Retinal pigment epithelial cell (primary cell): ENCODE data around the gene IPO11.
"Not testable (repeated sequence)": the region's sequence is repeated elsewhere in the genome, so short reads cannot be mapped to it uniquely, and the experiment has no call there.

Experiments used
- DNase-seq: peaks from one replicate; pipeline ENCODE4 v3.0.0-alpha.2; 2010; ENCODE audit warnings: low read depth
- H3K4me3 ChIP-seq: 2 replicates; pipeline ENCODE4 v1.5.1; 2011; ENCODE audit warnings: mild to moderate bottlenecking, low read length, control low read depth, moderate library complexity
- TF ChIP-seq, protein P1 (sequence below): conservative IDR thresholded peaks from 2 replicates; pipeline ENCODE4 v1.5.1; 2011; ENCODE audit warnings: low read depth, low read length, control low read depth, inconsistent platforms

The IPO11 gene

DNA sequence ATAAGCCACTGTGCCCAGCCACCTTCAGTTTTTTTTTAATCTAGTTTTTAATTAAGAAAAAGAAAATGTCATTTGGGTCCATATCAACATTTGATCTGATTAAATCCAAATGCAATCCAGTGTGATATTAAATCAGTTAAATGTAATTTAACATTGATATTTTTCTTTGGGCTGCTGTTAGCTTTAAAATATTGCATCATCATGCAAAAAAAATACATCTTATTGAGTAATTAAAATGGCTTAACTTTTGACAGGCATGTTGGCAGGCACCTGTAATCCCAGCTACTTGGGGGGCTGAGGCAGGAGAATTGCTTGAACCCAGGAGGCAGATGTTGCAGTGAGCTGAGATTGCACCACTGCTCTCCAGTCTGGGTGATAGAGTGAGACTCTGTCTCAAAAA, 143.4 kb downstream of the IPO11 start:
- DNase-seq: no peak
- H3K4me3 ChIP-seq: no peak overlapping the region
- TF ChIP-seq, protein P1, sequence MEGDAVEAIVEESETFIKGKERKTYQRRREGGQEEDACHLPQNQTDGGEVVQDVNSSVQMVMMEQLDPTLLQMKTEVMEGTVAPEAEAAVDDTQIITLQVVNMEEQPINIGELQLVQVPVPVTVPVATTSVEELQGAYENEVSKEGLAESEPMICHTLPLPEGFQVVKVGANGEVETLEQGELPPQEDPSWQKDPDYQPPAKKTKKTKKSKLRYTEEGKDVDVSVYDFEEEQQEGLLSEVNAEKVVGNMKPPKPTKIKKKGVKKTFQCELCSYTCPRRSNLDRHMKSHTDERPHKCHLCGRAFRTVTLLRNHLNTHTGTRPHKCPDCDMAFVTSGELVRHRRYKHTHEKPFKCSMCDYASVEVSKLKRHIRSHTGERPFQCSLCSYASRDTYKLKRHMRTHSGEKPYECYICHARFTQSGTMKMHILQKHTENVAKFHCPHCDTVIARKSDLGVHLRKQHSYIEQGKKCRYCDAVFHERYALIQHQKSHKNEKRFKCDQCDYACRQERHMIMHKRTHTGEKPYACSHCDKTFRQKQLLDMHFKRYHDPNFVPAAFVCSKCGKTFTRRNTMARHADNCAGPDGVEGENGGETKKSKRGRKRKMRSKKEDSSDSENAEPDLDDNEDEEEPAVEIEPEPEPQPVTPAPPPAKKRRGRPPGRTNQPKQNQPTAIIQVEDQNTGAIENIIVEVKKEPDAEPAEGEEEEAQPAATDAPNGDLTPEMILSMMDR: no peak

DNA sequence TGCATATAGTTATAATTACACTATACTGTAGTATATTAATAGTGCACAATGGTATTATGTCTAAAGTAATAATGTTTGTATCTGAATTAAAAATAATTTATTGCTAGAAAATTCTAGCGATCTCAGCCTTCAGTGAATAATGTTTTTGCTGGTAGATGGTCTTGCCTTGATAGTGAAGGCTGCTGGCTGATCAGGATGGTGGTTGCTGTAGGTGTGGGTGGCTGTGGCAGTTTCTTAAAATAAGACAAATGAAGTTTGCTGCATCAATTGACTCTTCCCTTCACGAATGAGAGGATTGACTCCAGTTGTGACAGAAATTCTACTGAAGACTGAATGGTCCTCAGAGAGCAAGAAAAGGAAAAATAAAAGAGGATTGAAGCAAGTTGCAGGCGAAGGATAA, 146.4 kb downstream of the IPO11 start:
- TF ChIP-seq, protein P1: no peak
- no peak for DNase-seq
- no peak overlapping the region for H3K4me3 ChIP-seq

DNA sequence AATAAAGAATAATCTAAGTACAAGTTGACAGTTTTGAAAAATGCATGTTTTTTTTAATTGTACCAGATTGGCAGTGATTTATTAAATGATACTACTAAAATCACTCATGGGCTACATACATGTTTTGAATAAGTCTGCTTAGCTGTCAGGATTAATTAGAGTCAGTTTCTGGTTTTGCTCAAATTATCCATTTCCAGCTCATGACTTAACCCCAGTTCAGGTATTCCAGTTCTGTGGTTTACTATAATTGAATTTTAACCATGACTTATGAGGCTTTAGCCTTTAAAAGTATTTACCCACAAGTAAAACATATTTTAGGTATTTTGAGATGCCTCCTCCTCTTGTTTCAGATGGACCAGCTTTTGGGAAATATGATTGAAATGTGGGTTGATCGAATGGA, 148.2 kb downstream of the IPO11 start:
- DNase-seq: peak; percentile 55
- H3K4me3 ChIP-seq: no peak overlapping the region
- TF ChIP-seq, protein P1: no peak

DNA sequence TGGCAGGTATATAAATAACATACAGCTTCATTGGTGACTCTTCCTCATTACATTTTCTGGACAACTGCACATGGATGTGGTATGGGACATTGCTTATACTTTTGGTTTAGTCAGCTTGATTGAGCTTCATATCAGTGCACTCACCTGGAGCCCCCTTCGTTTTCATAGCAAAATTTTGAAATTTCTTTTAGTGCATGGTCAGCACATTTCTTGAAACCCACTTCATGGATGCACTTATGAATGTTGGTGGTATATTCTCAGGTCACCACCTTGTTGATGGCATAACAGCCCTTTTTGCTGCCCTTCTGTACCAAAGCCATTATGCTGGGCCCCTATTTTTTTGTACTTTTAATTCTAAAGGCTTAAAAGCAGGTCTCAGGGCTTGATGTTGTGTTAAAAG, 149.3 kb downstream of the IPO11 start:
- TF ChIP-seq, protein P1: no peak
- no peak overlapping the region for H3K4me3 ChIP-seq
- no peak for DNase-seq

DNA sequence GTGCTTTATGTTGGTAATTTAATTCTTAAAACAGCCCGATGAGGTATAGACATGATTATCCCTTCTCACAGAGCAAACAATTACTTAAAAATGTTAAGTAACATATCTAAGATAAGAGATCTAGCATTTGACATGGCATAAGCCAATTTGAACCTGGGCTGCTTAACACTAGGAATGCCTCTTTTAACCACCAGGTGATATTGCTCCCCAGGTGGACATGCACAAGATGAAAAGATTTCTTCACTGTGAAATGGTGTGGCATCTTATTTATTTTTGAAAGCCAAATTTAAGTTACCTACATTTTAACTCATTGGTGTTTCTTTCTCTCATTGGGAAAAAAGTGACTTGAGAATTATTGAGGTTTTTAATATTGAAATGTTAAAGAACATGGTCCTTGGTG, 150.3 kb downstream of the IPO11 start:
- TF ChIP-seq, protein P1: no peak
- no peak overlapping the region for H3K4me3 ChIP-seq
- DNase-seq: no peak

DNA sequence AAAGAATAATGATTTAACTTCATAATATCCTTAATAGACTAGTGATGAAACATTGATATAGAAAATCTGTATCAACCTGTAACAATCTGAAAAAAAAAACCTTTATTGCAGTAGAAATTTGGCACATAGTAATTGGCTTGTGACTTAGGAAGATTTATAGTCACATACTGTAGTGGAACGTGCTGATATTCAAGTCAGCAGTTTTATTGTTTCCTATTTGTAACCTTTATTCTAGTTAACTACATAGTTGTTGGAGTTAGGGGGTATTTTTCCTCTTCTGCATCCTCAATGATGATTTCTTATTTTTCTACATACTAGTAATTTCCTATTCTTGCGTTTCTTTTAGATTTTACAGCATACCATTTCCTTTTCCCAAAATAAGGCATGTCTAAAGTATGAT, 151.5 kb downstream of the IPO11 start:
- no peak overlapping the region for H3K4me3 ChIP-seq
- no peak for DNase-seq
- TF ChIP-seq, protein P1: no peak

DNA sequence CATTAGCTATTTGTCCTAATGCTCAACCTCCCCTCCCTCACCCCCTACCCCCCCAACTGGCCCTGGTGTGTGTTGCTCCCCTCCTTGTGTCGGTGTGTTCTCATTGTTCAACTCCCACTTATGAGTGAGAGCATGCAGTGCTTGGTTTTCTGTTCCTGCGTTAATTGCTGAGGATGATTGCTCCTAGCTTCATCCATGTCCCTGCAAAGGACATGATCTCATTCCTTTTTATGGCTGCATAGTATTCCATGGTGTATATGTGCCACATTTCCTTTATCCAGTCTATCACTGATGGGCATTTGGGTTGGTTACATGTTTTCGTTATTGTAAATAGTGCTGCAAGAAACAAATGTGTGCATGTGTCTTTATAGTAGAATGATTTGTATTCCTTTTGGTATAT, 153.2 kb downstream of the IPO11 start:
- not testable (repeated sequence) for DNase-seq, H3K4me3 ChIP-seq

DNA sequence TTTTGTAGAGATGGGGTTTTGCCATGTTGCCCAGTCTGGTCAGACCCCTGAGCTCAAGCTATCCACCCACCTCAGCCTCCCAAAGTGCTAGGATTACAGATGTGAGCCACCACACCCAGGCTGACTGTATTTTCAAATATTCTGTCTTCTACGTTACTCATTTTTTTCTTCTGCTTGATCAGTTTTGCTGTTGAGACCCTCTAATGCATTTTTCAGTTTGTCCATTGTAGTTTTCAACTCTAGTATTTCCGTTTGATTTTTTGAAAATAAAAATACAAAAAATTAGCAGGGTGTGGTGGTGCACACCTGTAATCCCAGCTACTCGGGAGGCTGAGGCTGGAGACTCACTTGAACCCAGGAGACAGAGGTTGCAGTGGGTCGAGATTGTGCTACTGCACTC, 155.6 kb downstream of the IPO11 start:
- TF ChIP-seq, protein P1: no peak
- no peak for DNase-seq
- no peak overlapping the region for H3K4me3 ChIP-seq
